Esophagus muscularis mucosa (tissue), 4 donors: ENCODE results near the gene SHC1.

Source experiments
- CTCF ChIP-seq, 3 experiments: fragments of 200-600 bp in 2 of 3; fragments of 450-650 bp in 1 of 3; sonication (generic) in 2 of 3; IDR thresholded peaks; one replicate each; pipeline ENCODE4 v1.5.1; 2017 to 2019; ENCODE audit warnings: antibody characterized with exemption in 3 of 3, mild to moderate bottlenecking in 2 of 3, moderate library complexity in 1 of 3
- EP300 ChIP-seq: sonication (generic); formaldehyde crosslinking; IDR thresholded peaks from one replicate; pipeline ENCODE4 v1.6.1; 2017; ENCODE audit warnings: antibody characterized with exemption
- POLR2A ChIP-seq: fragments of 450-650 bp; IDR thresholded peaks from one replicate; pipeline ENCODE4 v1.6.1; 2017; ENCODE audit warnings: antibody characterized with exemption, moderate library complexity, mild to moderate bottlenecking, low read depth
- POLR2AphosphoS5 ChIP-seq, 2 donors: sonication (generic); formaldehyde crosslinking; IDR thresholded peaks; one replicate each; pipeline ENCODE4 v1.6.1; 2017; ENCODE audit warnings: antibody characterized with exemption in 2 of 2

- no peak for TF ChIP-seq CTCF (IDR thresholded peaks at IDR 0.05)
- no peak for TF ChIP-seq POLR2A
- no peak for TF ChIP-seq EP300
- TF ChIP-seq POLR2AphosphoS5 (IDR thresholded peaks at IDR 0.05) = no peak
These were observed 32.1 kb upstream of the SHC1 start, which contains the start of gene ZBTB7B for GRCh38 chr1:155002464-155003226.
